GM12878 (cell line): ENCODE measurements around the gene ASMTL. TPM values are rescaled to one million over a fixed set of nuclear protein-coding genes. Genes with fewer than 3 reads are reported as not detected.

ENCODE experiments used
- ASH2L ChIP-seq: fragments of 300-600, 200-600 bp; sonication (generic); IDR thresholded peaks from 2 replicates; pipeline ENCODE4 v1.6.1; 2017; ENCODE audit warnings: low read depth, mild to moderate bottlenecking, borderline replicate concordance
- BCL3 ChIP-seq: IDR thresholded peaks from 2 replicates; pipeline ENCODE4 v1.6.1; 2011; ENCODE audit warnings: borderline replicate concordance, low read depth, mild to moderate bottlenecking, moderate library complexity, low read length; ENCODE audit not compliant: insufficient read depth, poor library complexity, severe bottlenecking
- CBFB ChIP-seq: IDR thresholded peaks from 2 replicates; pipeline ENCODE4 v1.6.1; 2016; ENCODE audit warnings: antibody characterized with exemption, low read depth
- CBX5 ChIP-seq: sonication (generic); IDR thresholded peaks from 2 replicates; pipeline ENCODE4 v1.6.1; 2016; ENCODE audit warnings: low read depth, moderate library complexity, mild to moderate bottlenecking, inconsistent platforms
- CREB1 ChIP-seq: IDR thresholded peaks from 2 replicates; pipeline ENCODE4 v1.6.1; 2012; ENCODE audit warnings: low read depth, mild to moderate bottlenecking, inconsistent platforms
- CUX1 ChIP-seq: IDR thresholded peaks from 2 replicates; pipeline ENCODE4 v1.6.1; 2012; ENCODE audit warnings: improper control_type of control experiment, low read depth, low read length; ENCODE audit not compliant: insufficient replicate concordance
- HDAC2 ChIP-seq: fragments of 200-600 bp; sonication (generic); IDR thresholded peaks from 2 replicates; pipeline ENCODE4 v1.6.1; 2017
- HSF1 ChIP-seq: fragments of 150-350 bp; IDR thresholded peaks from 2 replicates; pipeline ENCODE4 v1.6.1; 2014; ENCODE audit warnings: mild to moderate bottlenecking, low read depth, low read length
- IKZF2 ChIP-seq, 2 experiments: fragments of 450-650 bp; IDR thresholded peaks; 2 replicates each; pipeline ENCODE4 v1.6.1; 2017; ENCODE audit warnings: mild to moderate bottlenecking in 2 of 2, moderate library complexity in 2 of 2
- JUNB ChIP-seq: IDR thresholded peaks from 2 replicates; pipeline ENCODE4 v1.6.1; 2016; ENCODE audit warnings: antibody characterized with exemption, mild to moderate bottlenecking
- KLF5 ChIP-seq: fragments of 450-650 bp; IDR thresholded peaks from 2 replicates; pipeline ENCODE4 v1.6.1; 2014; ENCODE audit warnings: mild to moderate bottlenecking; ENCODE audit not compliant: partially characterized antibody
- LARP7 ChIP-seq: fragments of 450-650 bp; IDR thresholded peaks from 2 replicates; pipeline ENCODE4 v1.6.1; 2017; ENCODE audit warnings: mild to moderate bottlenecking
- MTA3 ChIP-seq: IDR thresholded peaks from 2 replicates; pipeline ENCODE4 v1.6.1; 2012; ENCODE audit warnings: low read length, inconsistent platforms, borderline replicate concordance
- NFXL1 ChIP-seq: fragments of 450-650 bp; IDR thresholded peaks from 2 replicates; pipeline ENCODE4 v1.6.1; 2017; ENCODE audit warnings: antibody characterized with exemption, mild to moderate bottlenecking, borderline replicate concordance
- POLR2AphosphoS2 ChIP-seq: IDR thresholded peaks from 2 replicates; pipeline ENCODE4 v1.6.1; 2011; ENCODE audit warnings: low read depth, mild to moderate bottlenecking, low read length, improper control_type of control experiment, moderate library complexity
- POU2F2 ChIP-seq: IDR thresholded peaks from 3 replicates; pipeline ENCODE4 v1.6.1; 2011; ENCODE audit warnings: low read depth, mild to moderate bottlenecking, low read length, borderline replicate concordance
- RB1 ChIP-seq: fragments of 450-650 bp; formaldehyde crosslinking; IDR thresholded peaks from 2 replicates; pipeline ENCODE4 v1.6.1; 2017; ENCODE audit warnings: mild to moderate bottlenecking, borderline replicate concordance
- RUNX3 ChIP-seq: IDR thresholded peaks from 2 replicates; pipeline ENCODE4 v1.6.1; 2012; ENCODE audit warnings: low read length, inconsistent platforms
- SMAD5 ChIP-seq: IDR thresholded peaks from 2 replicates; pipeline ENCODE4 v1.6.1; 2016; ENCODE audit warnings: antibody characterized with exemption, low read depth
- SREBF2 ChIP-seq: IDR thresholded peaks from 2 replicates; pipeline ENCODE4 v1.6.1; 2012; ENCODE audit warnings: mild to moderate bottlenecking, low read length
- TAF1 ChIP-seq: IDR thresholded peaks from 2 replicates; pipeline ENCODE4 v1.6.1; 2011; ENCODE audit warnings: mild to moderate bottlenecking, low read depth, low read length, borderline replicate concordance
- WRNIP1 ChIP-seq: IDR thresholded peaks from 2 replicates; pipeline ENCODE4 v1.6.1; 2011; ENCODE audit warnings: low read depth, low read length, improper control_type of control experiment, borderline replicate concordance
- YY1 ChIP-seq: IDR thresholded peaks from 2 replicates; pipeline ENCODE4 v1.6.1; 2011; ENCODE audit warnings: low read depth, mild to moderate bottlenecking, low read length
- polyA plus RNA-seq, 11 experiments: library from polyadenylated mRNA; depleted of rRNA in 4 of 11; unstranded in 6 of 11; stranded (reverse) in 5 of 11; fragments of >200 nt; fragmentation: Nextera tagmentation in 4 of 11; fragmentation: Illumina TruSeq in 1 of 11; extraction: Ambion mirVana in 4 of 11; extraction: Trizol in 1 of 11; gene quantifications; 1 replicate in 1 of 11; 2 replicates in 10 of 11; pipeline versions ENCODE4 v1.2.1 to v1.2.3, GENCODE V29; 2011 to 2016; ENCODE audit warnings: inconsistent platforms in 2 of 11, missing spikeins in 2 of 11, low read depth in 1 of 11
- total RNA-seq, 4 experiments: library from RNA; depleted of rRNA in 3 of 4; stranded (reverse); fragments of >200 nt in 3 of 4; fragmentation: Illumina TruSeq in 1 of 4; extraction: Trizol in 1 of 4; gene quantifications; 2 replicates each; pipeline versions ENCODE4 v1.2.1 to v1.2.3, GENCODE V29; 2013 to 2021

The ASMTL gene
- total and polyA plus RNA-seq, 10 of the 15 experiments (the other 5 are each of a cell fraction or from before 2014, with no cell fraction given): 1.6 to 51.9 (median 32.1) TPM

- TF ChIP-seq CUX1 (no peak), CREB1 (peak; percentile 36; the same call in 1 of the 2 replicates), BCL3 (no peak), CBX5 (0 out of 2 replicates have a peak, but pooled peaks have one; percentile 84), POU2F2 (peak; percentile 49; the same call in 1 of the 3 replicates), HSF1 (no peak), WRNIP1 (no peak), JUNB (no peak), YY1 (peak; percentile 65), IKZF2 (IDR thresholded peaks at IDR 0.05) (peak; percentile 83 to 90), SREBF2 (no peak), NFXL1 (no peak), TAF1 (peak; percentile 88; the same call in 1 of the 2 replicates), HDAC2 (no peak), MTA3 (no peak), SMAD5 (no peak), ASH2L (no peak), CBFB (0 out of 2 replicates have a peak, but pooled peaks have one; percentile 54), LARP7 (peak; percentile 73; the same call in 1 of the 2 replicates), RB1 (0 out of 2 replicates have a peak, but pooled peaks have one; percentile 20), KLF5 (no peak), RUNX3 (peak; percentile 73), POLR2AphosphoS2 (peak; percentile 62; the same call in 1 of the 2 replicates)
Measured at GRCh38 chrX:1493877-1494510, 41.3 kb upstream of the ASMTL start (continued).
